Measurements from ENCODE around the gene GAS1.

GRCh38 chr9:86946201-86947145 lies 833 bp downstream of the GAS1 start:
- TF ChIP-seq, protein P1, sequence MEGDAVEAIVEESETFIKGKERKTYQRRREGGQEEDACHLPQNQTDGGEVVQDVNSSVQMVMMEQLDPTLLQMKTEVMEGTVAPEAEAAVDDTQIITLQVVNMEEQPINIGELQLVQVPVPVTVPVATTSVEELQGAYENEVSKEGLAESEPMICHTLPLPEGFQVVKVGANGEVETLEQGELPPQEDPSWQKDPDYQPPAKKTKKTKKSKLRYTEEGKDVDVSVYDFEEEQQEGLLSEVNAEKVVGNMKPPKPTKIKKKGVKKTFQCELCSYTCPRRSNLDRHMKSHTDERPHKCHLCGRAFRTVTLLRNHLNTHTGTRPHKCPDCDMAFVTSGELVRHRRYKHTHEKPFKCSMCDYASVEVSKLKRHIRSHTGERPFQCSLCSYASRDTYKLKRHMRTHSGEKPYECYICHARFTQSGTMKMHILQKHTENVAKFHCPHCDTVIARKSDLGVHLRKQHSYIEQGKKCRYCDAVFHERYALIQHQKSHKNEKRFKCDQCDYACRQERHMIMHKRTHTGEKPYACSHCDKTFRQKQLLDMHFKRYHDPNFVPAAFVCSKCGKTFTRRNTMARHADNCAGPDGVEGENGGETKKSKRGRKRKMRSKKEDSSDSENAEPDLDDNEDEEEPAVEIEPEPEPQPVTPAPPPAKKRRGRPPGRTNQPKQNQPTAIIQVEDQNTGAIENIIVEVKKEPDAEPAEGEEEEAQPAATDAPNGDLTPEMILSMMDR (conservative IDR thresholded peaks at IDR 0.05 in 1 of 2, IDR thresholded peaks at IDR 0.05 in 1 of 2; ENCODE audit: low read depth in 1 of 2, low read length in 2 of 2): no peak
- no peak for TF ChIP-seq EZH2 (IDR thresholded peaks at IDR 0.05; ENCODE audit: low read length, missing control alignments)

Measured in fibroblast of lung (primary cell).